Measurements from ENCODE around the gene CCL5.

DNA sequence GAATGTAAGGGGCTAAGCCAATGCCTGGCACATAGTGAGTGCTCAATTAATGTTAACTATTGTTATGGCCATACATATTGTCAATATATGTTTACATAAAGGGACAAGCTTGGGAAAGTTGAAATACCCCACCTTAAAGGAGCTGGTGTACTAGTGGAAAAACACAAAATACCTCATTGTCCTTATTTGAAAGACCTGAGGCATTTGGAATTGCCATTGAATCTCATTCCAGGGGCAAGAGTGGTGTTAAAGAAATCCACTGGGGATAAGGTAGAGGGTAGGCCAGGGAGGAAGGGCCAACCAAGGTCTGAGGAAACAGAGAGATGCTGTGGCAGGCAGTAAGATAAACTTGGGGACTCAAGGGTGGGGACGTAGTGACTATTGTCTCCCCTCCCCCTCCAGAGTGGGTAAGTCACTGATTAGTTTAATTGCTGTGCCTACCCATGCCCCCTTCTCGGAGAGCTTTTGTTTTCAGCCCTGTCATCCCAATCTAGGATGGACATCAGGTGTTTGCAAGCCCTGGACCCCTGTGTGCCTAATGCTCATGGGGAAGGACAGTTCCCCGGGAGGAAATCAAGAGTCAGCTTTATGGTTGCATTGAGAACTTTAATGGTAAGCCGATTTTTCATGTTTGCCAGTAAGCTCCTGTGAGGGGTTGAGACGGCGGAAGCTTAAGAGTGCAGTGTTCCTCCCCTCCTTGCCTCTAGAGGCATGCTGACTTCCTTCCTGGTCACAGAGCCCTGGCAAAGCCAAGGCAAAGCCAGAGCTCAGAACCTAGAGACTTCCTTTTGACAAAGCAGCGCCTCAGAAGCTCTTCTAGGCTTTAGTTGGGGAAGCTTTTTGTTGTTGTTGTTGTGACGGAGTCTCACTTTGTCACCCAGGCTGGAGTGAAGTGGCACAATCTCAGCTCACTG lies 9.0 kb downstream of the CCL5 start:
- TF ChIP-seq, protein P1, sequence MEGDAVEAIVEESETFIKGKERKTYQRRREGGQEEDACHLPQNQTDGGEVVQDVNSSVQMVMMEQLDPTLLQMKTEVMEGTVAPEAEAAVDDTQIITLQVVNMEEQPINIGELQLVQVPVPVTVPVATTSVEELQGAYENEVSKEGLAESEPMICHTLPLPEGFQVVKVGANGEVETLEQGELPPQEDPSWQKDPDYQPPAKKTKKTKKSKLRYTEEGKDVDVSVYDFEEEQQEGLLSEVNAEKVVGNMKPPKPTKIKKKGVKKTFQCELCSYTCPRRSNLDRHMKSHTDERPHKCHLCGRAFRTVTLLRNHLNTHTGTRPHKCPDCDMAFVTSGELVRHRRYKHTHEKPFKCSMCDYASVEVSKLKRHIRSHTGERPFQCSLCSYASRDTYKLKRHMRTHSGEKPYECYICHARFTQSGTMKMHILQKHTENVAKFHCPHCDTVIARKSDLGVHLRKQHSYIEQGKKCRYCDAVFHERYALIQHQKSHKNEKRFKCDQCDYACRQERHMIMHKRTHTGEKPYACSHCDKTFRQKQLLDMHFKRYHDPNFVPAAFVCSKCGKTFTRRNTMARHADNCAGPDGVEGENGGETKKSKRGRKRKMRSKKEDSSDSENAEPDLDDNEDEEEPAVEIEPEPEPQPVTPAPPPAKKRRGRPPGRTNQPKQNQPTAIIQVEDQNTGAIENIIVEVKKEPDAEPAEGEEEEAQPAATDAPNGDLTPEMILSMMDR (IDR thresholded peaks at IDR 0.05; ENCODE audit: poor library complexity, severe bottlenecking), result no peak
- no peak for TF ChIP-seq POLR2AphosphoS5 (IDR thresholded peaks at IDR 0.05)
- TF ChIP-seq EZH2 (IDR thresholded peaks at IDR 0.05; ENCODE audit: borderline replicate concordance, insufficient read depth, low read length, poor library complexity, severe bottlenecking), result no peak
- TF ChIP-seq RAD21 (conservative IDR thresholded peaks at IDR 0.05), result no peak
- TF ChIP-seq, protein P2, sequence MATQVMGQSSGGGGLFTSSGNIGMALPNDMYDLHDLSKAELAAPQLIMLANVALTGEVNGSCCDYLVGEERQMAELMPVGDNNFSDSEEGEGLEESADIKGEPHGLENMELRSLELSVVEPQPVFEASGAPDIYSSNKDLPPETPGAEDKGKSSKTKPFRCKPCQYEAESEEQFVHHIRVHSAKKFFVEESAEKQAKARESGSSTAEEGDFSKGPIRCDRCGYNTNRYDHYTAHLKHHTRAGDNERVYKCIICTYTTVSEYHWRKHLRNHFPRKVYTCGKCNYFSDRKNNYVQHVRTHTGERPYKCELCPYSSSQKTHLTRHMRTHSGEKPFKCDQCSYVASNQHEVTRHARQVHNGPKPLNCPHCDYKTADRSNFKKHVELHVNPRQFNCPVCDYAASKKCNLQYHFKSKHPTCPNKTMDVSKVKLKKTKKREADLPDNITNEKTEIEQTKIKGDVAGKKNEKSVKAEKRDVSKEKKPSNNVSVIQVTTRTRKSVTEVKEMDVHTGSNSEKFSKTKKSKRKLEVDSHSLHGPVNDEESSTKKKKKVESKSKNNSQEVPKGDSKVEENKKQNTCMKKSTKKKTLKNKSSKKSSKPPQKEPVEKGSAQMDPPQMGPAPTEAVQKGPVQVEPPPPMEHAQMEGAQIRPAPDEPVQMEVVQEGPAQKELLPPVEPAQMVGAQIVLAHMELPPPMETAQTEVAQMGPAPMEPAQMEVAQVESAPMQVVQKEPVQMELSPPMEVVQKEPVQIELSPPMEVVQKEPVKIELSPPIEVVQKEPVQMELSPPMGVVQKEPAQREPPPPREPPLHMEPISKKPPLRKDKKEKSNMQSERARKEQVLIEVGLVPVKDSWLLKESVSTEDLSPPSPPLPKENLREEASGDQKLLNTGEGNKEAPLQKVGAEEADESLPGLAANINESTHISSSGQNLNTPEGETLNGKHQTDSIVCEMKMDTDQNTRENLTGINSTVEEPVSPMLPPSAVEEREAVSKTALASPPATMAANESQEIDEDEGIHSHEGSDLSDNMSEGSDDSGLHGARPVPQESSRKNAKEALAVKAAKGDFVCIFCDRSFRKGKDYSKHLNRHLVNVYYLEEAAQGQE (IDR thresholded peaks at IDR 0.05; ENCODE audit: borderline replicate concordance), result no peak
